Nephron (organoid): ENCODE data around the gene MAML3.

Source experiments
- H3K27ac Mint-ChIP-seq, 3 experiments: 2 replicates each; pipeline ENCODE4 v1.8.0; 2020; ENCODE audit warnings: mixed read lengths in 3 of 3, mild to moderate bottlenecking in 2 of 3, moderate library complexity in 1 of 3
- H3K27me3 Mint-ChIP-seq: 2 replicates; pipeline ENCODE4 v1.8.0; 2021; ENCODE audit warnings: low read depth, mild to moderate bottlenecking, moderate library complexity, mixed read lengths
- H3K36me3 Mint-ChIP-seq: 2 replicates; pipeline ENCODE4 v1.8.0; 2020; ENCODE audit warnings: low read depth, mixed read lengths
- H3K4me1 Mint-ChIP-seq: 2 replicates; pipeline ENCODE4 v1.8.0; 2020; ENCODE audit warnings: mixed read lengths
- H3K4me3 Mint-ChIP-seq, 3 experiments: 2 replicates each; pipeline ENCODE4 v1.8.0; 2020; ENCODE audit warnings: mild to moderate bottlenecking in 3 of 3, mixed read lengths in 3 of 3, moderate library complexity in 2 of 3
- H3K9me3 Mint-ChIP-seq: 2 replicates; pipeline ENCODE4 v1.8.0; 2020; ENCODE audit warnings: mixed read lengths
- CTCF ChIP-seq, 3 experiments: fragments of 200-600 bp; sonication (generic); IDR thresholded peaks; one replicate each; pipeline ENCODE4 v1.5.0; 2021; ENCODE audit warnings: antibody characterized with exemption in 3 of 3; ENCODE audit not compliant: unreplicated experiment in 3 of 3

The MAML3 gene

DNA sequence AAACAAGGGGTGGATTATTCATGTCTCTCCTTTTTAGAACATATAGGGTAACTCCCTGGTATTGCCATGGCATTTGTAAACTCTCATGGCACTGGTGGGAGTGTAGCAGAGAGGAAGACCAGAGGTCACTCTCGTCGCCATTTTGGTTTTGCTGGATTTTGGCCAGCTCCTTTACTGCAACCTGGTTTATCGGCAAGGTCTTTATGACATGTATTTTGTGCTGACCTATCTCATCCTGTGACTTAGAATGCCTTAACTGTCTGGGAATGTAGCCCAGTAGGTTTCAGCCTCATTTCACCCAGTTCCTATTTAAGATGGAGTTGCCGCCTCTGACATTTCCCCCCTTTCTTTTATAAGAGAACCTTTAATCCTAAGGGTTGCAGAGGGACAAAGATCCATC is 442.5 kb downstream of the MAML3 start:
- TF ChIP-seq CTCF (IDR thresholded peaks at IDR 0.05; ENCODE audit: unreplicated experiment in 3 of 3): no peak

DNA sequence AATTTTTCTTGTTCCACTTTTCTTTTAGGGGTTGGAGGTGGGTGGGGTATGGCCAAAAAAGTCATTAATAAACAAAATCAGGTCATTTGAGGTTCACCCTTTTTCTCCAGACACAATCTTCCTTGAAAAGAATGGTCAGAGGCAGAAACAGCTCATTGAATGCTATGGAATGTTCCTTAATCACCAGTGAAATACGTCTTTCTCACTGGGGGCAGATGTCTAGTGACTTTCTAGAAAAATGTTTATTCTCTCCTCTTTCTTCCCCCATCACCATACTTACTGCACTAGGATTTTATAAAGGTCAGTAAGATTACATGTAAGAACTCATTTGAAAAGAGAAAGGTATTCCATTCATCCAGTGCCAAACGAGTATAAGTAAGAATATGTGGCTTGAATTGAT is 443.9 kb downstream of the MAML3 start:
- peaks cover 8% of the 10 kb centered on the region for H3K4me1 Mint-ChIP-seq
- no peak overlapping the region for H3K4me3 Mint-ChIP-seq
- H3K27me3 Mint-ChIP-seq: no peaks in the 10 kb centered on the region

More for the DNA sequence above, 442.5 kb downstream of the MAML3 start:
- H3K36me3 Mint-ChIP-seq: peaks cover 38% of the 10 kb centered on the region
- peaks cover 8% of the 10 kb centered on the region for H3K4me1 Mint-ChIP-seq
- H3K4me3 Mint-ChIP-seq: no peak overlapping the region
- peaks cover 12% of the 10 kb centered on the region for H3K9me3 Mint-ChIP-seq
- no peak overlapping the region for H3K27ac Mint-ChIP-seq
- no peaks in the 10 kb centered on the region for H3K27me3 Mint-ChIP-seq

GRCh38 chr4:139709660-139710059 is 444.3 kb downstream of the MAML3 start:
- Mint-ChIP-seq H3K9me3 (peaks cover 15% of the 10 kb centered on the region), H3K36me3 (peaks cover 52% of the 10 kb centered on the region), H3K27ac (peak overlapping the region in 1 of 3 experiments; percentile 30), H3K27me3 (no peaks in the 10 kb centered on the region), H3K4me3 (no peak overlapping the region), H3K4me1 (peaks cover 8% of the 10 kb centered on the region)
- no peak for TF ChIP-seq CTCF (IDR thresholded peaks at IDR 0.05; ENCODE audit: unreplicated experiment in 3 of 3)

More for the DNA sequence above, 443.9 kb downstream of the MAML3 start:
- no peak overlapping the region for H3K27ac Mint-ChIP-seq
- peaks cover 15% of the 10 kb centered on the region for H3K9me3 Mint-ChIP-seq
- H3K36me3 Mint-ChIP-seq: peaks cover 50% of the 10 kb centered on the region
- TF ChIP-seq CTCF (IDR thresholded peaks at IDR 0.05; ENCODE audit: unreplicated experiment in 3 of 3): no peak

DNA sequence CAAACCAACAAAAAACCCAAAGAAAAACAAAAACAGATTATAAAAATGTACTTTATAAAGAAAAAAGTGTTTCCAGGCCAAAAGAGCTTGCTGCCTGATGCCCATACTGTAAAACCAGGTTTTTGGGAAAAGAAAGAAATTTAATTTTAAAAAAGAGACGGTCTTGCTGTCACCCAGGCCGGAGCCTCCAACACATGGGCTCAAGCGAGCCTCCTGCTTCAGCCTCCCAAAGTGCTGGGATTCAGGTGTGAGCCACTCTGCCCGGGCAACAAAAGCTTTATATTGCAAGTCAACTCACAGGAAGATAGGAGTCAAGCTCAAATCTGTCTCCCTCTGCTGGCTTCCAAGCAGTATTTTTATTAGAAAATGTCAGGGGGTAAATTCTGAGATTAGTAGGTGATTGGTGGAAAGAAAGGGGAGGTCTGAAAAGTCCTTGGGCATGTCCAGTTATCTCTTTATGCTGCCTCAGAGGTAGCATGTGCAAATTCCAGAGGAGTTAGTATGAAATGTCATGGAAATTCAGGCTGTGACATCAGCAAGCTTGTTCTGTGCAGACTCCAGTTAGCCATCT is 449.0 kb downstream of the MAML3 start:
- no peak overlapping the region for H3K4me3 Mint-ChIP-seq
- no peak for TF ChIP-seq CTCF (IDR thresholded peaks at IDR 0.05; ENCODE audit: unreplicated experiment in 3 of 3)

DNA sequence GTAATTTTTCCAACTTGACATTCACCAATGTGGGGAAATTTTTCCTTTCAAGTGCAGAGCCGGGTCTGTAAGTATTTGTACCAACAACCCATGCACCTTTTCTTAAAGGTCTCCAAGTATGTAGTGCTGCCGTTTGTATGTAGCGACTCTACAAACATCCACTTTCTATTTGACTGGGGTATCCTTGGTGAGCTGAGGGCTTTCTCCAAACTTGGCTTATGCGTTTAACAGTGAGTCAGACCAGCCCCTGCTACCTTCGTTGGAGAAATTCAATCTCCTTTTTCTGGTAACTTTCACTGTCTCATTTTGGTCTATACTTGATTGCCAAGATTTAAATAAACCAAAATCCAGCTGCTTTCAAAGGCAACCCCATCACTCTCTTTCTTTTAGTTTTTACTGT is 453.4 kb downstream of the MAML3 start:
- peaks cover 4% of the 10 kb centered on the region for H3K27me3 Mint-ChIP-seq
- H3K4me1 Mint-ChIP-seq: no peaks in the 10 kb centered on the region
- H3K4me3 Mint-ChIP-seq: no peak overlapping the region
- H3K9me3 Mint-ChIP-seq: peaks cover 12% of the 10 kb centered on the region
- no peak for TF ChIP-seq CTCF (IDR thresholded peaks at IDR 0.05; ENCODE audit: unreplicated experiment in 3 of 3)
- H3K36me3 Mint-ChIP-seq: peaks cover 54% of the 10 kb centered on the region
- no peak overlapping the region for H3K27ac Mint-ChIP-seq

More for the DNA sequence above, 449.0 kb downstream of the MAML3 start:
- peaks cover 4% of the 10 kb centered on the region for H3K27me3 Mint-ChIP-seq
- H3K27ac Mint-ChIP-seq: no peak overlapping the region
- peaks cover 58% of the 10 kb centered on the region for H3K36me3 Mint-ChIP-seq
- peaks cover 15% of the 10 kb centered on the region for H3K9me3 Mint-ChIP-seq
- H3K4me1 Mint-ChIP-seq: peaks cover 8% of the 10 kb centered on the region
